Measurements from ENCODE around the gene CYBA.

CYBA gene

GRCh38 chr16:88618182-88618955, 32.5 kb downstream of the CYBA start:
- TF ChIP-seq CTCF (IDR thresholded peaks at IDR 0.05; ENCODE audit: insufficient read depth, low read length) (no peak), GABPA (IDR thresholded peaks at IDR 0.05; ENCODE audit: low read depth) (no peak), SPI1 (IDR thresholded peaks at IDR 0.05; ENCODE audit: borderline replicate concordance, low read depth) (no peak)
- TF ChIP-seq, protein P1, sequence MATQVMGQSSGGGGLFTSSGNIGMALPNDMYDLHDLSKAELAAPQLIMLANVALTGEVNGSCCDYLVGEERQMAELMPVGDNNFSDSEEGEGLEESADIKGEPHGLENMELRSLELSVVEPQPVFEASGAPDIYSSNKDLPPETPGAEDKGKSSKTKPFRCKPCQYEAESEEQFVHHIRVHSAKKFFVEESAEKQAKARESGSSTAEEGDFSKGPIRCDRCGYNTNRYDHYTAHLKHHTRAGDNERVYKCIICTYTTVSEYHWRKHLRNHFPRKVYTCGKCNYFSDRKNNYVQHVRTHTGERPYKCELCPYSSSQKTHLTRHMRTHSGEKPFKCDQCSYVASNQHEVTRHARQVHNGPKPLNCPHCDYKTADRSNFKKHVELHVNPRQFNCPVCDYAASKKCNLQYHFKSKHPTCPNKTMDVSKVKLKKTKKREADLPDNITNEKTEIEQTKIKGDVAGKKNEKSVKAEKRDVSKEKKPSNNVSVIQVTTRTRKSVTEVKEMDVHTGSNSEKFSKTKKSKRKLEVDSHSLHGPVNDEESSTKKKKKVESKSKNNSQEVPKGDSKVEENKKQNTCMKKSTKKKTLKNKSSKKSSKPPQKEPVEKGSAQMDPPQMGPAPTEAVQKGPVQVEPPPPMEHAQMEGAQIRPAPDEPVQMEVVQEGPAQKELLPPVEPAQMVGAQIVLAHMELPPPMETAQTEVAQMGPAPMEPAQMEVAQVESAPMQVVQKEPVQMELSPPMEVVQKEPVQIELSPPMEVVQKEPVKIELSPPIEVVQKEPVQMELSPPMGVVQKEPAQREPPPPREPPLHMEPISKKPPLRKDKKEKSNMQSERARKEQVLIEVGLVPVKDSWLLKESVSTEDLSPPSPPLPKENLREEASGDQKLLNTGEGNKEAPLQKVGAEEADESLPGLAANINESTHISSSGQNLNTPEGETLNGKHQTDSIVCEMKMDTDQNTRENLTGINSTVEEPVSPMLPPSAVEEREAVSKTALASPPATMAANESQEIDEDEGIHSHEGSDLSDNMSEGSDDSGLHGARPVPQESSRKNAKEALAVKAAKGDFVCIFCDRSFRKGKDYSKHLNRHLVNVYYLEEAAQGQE (IDR thresholded peaks at IDR 0.05; ENCODE audit: insufficient replicate concordance, low read depth) = no peak
- no peak for DNase-seq (ENCODE audit: low read depth in 1 of 2, low spot score in 1 of 2)
- Histone ChIP-seq H3K27ac (replicated peaks) (no peak overlapping the region), H3K27me3 (ENCODE audit: insufficient read depth, poor library complexity, severe bottlenecking) (no peaks in the 10 kb centered on the region), H3K4me3 (replicated peaks; ENCODE audit: insufficient read depth, low read length) (no peak overlapping the region)

- H3K27ac ChIP-seq (replicated peaks) = no peak overlapping the region
- no peak for DNase-seq (ENCODE audit: low read depth in 1 of 2, low spot score in 1 of 2)
- no peak overlapping the region for H3K4me3 ChIP-seq (replicated peaks; ENCODE audit: insufficient read depth, low read length)
- TF ChIP-seq GABPA (IDR thresholded peaks at IDR 0.05; ENCODE audit: low read depth) = no peak
- TF ChIP-seq, protein P1 (IDR thresholded peaks at IDR 0.05; ENCODE audit: insufficient replicate concordance, low read depth) = no peak
- no peak for TF ChIP-seq CTCF (IDR thresholded peaks at IDR 0.05; ENCODE audit: insufficient read depth, low read length)
- TF ChIP-seq SPI1 (IDR thresholded peaks at IDR 0.05; ENCODE audit: borderline replicate concordance, low read depth) = no peak
- TF ChIP-seq POLR2AphosphoS5 (IDR thresholded peaks at IDR 0.05; ENCODE audit: low read depth) = no peak
- H3K27me3 ChIP-seq (ENCODE audit: insufficient read depth, poor library complexity, severe bottlenecking) = no peaks in the 10 kb centered on the region
These were observed 33.4 kb downstream of the CYBA start for GRCh38 chr16:88617268-88618031.

DNA sequence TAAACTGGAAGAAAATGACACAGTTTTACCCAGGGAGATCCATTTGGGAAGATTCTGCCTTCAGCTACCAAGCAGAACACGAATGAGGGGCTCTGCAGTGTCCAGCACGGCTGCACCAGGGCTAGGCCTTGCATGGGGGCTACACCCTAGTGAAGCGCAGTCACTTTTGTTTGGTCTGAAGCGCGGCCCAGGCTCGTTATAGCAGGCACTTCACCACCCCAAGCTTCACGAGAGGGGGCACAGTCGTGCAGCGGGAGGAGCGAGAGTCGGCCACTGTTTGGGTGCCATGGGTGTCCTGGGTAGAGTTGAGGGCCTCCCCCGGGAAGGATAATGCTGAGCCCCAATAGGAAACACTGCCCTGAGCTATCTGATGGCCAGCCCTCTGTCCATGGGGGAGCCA, 34.1 kb downstream of the CYBA start:
- no peak overlapping the region for H3K4me3 ChIP-seq (replicated peaks; ENCODE audit: insufficient read depth, low read length)

More for the DNA sequence above, 34.1 kb downstream of the CYBA start:
- DNase-seq (ENCODE audit: low read depth in 1 of 2, low spot score in 1 of 2) = no peak
- no peak overlapping the region for H3K27ac ChIP-seq (replicated peaks)
- H3K27me3 ChIP-seq (ENCODE audit: insufficient read depth, poor library complexity, severe bottlenecking) = no peaks in the 10 kb centered on the region
- TF ChIP-seq POLR2AphosphoS5 (IDR thresholded peaks at IDR 0.05; ENCODE audit: low read depth) (no peak), CTCF (IDR thresholded peaks at IDR 0.05; ENCODE audit: insufficient read depth, low read length) (no peak), SPI1 (IDR thresholded peaks at IDR 0.05; ENCODE audit: borderline replicate concordance, low read depth) (no peak), GABPA (IDR thresholded peaks at IDR 0.05; ENCODE audit: low read depth) (no peak)
- TF ChIP-seq, protein P1 (IDR thresholded peaks at IDR 0.05; ENCODE audit: insufficient replicate concordance, low read depth) = no peak

All from HL-60 (cell line).